B cell (primary cell): ENCODE measurements around the gene CAPRIN1. TPM values are rescaled to one million over a fixed set of nuclear protein-coding genes. Genes with fewer than 3 reads are reported as not detected.

Experiments
- ATAC-seq: fragments of 200-7000 bp; cut with Tn5 transposase; one replicate; pipeline ENCODE4 v1.10.0; 2021; ENCODE audit warnings: low read depth, mild to moderate bottlenecking, moderate number of reproducible peaks, moderate library complexity
- CTCF ChIA-PET: fragments of 350-600 bp; sonication (Branson Sonifier 250); formaldehyde crosslinking; loops from one replicate; lab custom pipeline; 2021; ENCODE audit warnings: antibody characterized with exemption, inconsistent platforms; lab: Charles Lee
- POLR2A ChIA-PET: fragments of 350-600 bp; sonication (Branson Sonifier 250); formaldehyde crosslinking; loops from one replicate; lab custom pipeline; 2021; ENCODE audit warnings: antibody characterized with exemption; lab: Charles Lee
- DNase-seq: peaks from one replicate; pipeline ENCODE4 v3.0.0; 2013
- H2AFZ ChIP-seq: 2 replicates; pipeline ENCODE4 v1.6.1; 2012; ENCODE audit warnings: mild to moderate bottlenecking, low read depth, low read length; ENCODE audit not compliant: insufficient read depth, poor library complexity, severe bottlenecking
- H3K27ac ChIP-seq, 2 donors: 1 replicate in 1 of 2; 2 replicates in 1 of 2; pipeline ENCODE4 v1.5.1; 2012 to 2013; ENCODE audit warnings: low read length in 2 of 2, mild to moderate bottlenecking in 2 of 2, moderate library complexity in 1 of 2
- H3K27me3 ChIP-seq, 4 experiments: fragments of 200-600 bp in 1 of 4; sonication (generic) in 1 of 4; replicated peaks in 1 of 4; 1 replicate in 2 of 4; 2 replicates in 2 of 4; pipeline versions ENCODE4 v1.6.1 to v1.7.0; 2013 to 2016; ENCODE audit warnings: low read length in 3 of 4, mild to moderate bottlenecking in 2 of 4, mixed read lengths in 1 of 4, moderate library complexity in 1 of 4; ENCODE audit not compliant: insufficient read depth in 4 of 4, control insufficient read depth in 3 of 4; ENCODE audit errors: control extremely low read depth in 1 of 4
- H3K36me3 ChIP-seq, 2 experiments: replicated peaks in 1 of 2; 1 replicate in 1 of 2; 2 replicates in 1 of 2; pipeline versions ENCODE4 v1.6.1 to v1.7.1; 2013; ENCODE audit warnings: low read length in 1 of 2; ENCODE audit not compliant: insufficient read depth in 2 of 2, control insufficient read depth in 1 of 2; ENCODE audit errors: control extremely low read depth in 1 of 2, extremely low read depth in 1 of 2
- H3K4me1 ChIP-seq, 2 donors: fragments of 200-600 bp in 1 of 2; sonication (generic) in 1 of 2; 1 replicate in 1 of 2; 2 replicates in 1 of 2; pipeline versions ENCODE4 v1.5.1 to v1.6.1; 2013 to 2017; ENCODE audit warnings: low read length in 2 of 2; ENCODE audit not compliant: control insufficient read depth in 2 of 2, insufficient read depth in 2 of 2
- H3K4me2 ChIP-seq: replicated peaks from 2 replicates; pipeline ENCODE3; 2012; ENCODE audit warnings: mild to moderate bottlenecking, low read depth, low read length; ENCODE audit not compliant: poor library complexity, severe bottlenecking
- H3K4me3 ChIP-seq, 5 experiments: fragments of 200-600 bp in 1 of 5; sonication (generic) in 1 of 5; 1 replicate in 3 of 5; 2 replicates in 2 of 5; pipeline versions ENCODE4 v1.5.1 to v1.7.0; 2011 to 2016; ENCODE audit warnings: low read length in 4 of 5, mild to moderate bottlenecking in 4 of 5, low read depth in 2 of 5, control low read depth in 1 of 5, moderate library complexity in 1 of 5; ENCODE audit not compliant: insufficient read depth in 1 of 5; ENCODE audit errors: control extremely low read depth in 1 of 5, extremely low read depth in 1 of 5
- H3K79me2 ChIP-seq: fragments of 200-600 bp; sonication (generic); one replicate; pipeline ENCODE4 v1.6.0; 2016; ENCODE audit warnings: low read length; ENCODE audit not compliant: control insufficient read depth, insufficient read depth
- H3K9ac ChIP-seq: fragments of 200-600 bp; sonication (generic); 2 replicates; pipeline ENCODE4 v1.6.1; 2017; ENCODE audit warnings: mild to moderate bottlenecking, low read length, moderate library complexity
- H3K9me3 ChIP-seq, 3 donors: one replicate each; pipeline versions ENCODE4 v1.6.1 to v1.7.1; 2013; ENCODE audit warnings: low read length in 2 of 3; ENCODE audit not compliant: control insufficient read depth in 2 of 3, insufficient read depth in 1 of 3; ENCODE audit errors: control extremely low read depth in 1 of 3
- H4K20me1 ChIP-seq: 2 replicates; pipeline ENCODE4 v1.6.0; 2012; ENCODE audit warnings: mild to moderate bottlenecking, low read length; ENCODE audit not compliant: insufficient read depth, control insufficient read depth, poor library complexity, severe bottlenecking
- H3K27ac Mint-ChIP-seq: one replicate; pipeline ENCODE4 v1.8.0; 2021; ENCODE audit warnings: mixed read lengths
- H3K27me3 Mint-ChIP-seq: one replicate; pipeline ENCODE4 v1.8.0; 2021; ENCODE audit warnings: mixed read lengths
- H3K4me1 Mint-ChIP-seq: one replicate; pipeline ENCODE4 v1.8.0; 2021; ENCODE audit warnings: mixed read lengths
- H3K4me3 Mint-ChIP-seq: one replicate; pipeline ENCODE4 v1.8.0; 2021; ENCODE audit warnings: mixed read lengths
- H3K9me3 Mint-ChIP-seq: one replicate; pipeline ENCODE4 v1.8.0; 2022; ENCODE audit warnings: mixed read lengths; ENCODE audit not compliant: insufficient read depth
- EZH2 ChIP-seq: IDR thresholded peaks from 2 replicates; pipeline ENCODE4 v1.6.1; 2012; ENCODE audit warnings: borderline replicate concordance, low read depth, mild to moderate bottlenecking, moderate library complexity, low read length; ENCODE audit not compliant: insufficient read depth, poor library complexity, severe bottlenecking
- WGBS: methylation state at CpG from one replicate; pipeline ENCODE4 v1.1.5; 2013; ENCODE audit warnings: missing lambda C conversion rate; ENCODE audit not compliant: insufficient coverage; 5-methylcytosine and 5-hydroxymethylcytosine counted together
- intact Hi-C: fragments of 100-400 bp; cut with micrococcal nuclease; formaldehyde crosslinking; loops from one replicate; pipeline ENCODE4 v1.10.0; 2022
- polyA plus RNA-seq: library from polyadenylated mRNA; depleted of rRNA; stranded (reverse); fragments of >200 nt; gene quantifications from 2 replicates; pipeline ENCODE4 v1.2.3, GENCODE V29; 2012
- total RNA-seq, 2 donors: library from RNA; stranded (reverse); fragments of 120-200 nt in 1 of 2; gene quantifications; 1 replicate in 1 of 2; 2 replicates in 1 of 2; pipeline versions ENCODE4 v1.2.3 to v1.2.4, GENCODE V29; 2013 to 2022
- TF ChIP-seq, protein P1 (sequence below): fragments of 200-600 bp; IDR thresholded peaks from one replicate; pipeline ENCODE4 v1.8.0; 2022; ENCODE audit warnings: antibody characterized with exemption, mild to moderate bottlenecking

Gene CAPRIN1
- total and polyA plus RNA-seq, 2 donors (not counting 1 experiment from before 2014, with no cell fraction given): 31.7 to 133 TPM

DNA sequence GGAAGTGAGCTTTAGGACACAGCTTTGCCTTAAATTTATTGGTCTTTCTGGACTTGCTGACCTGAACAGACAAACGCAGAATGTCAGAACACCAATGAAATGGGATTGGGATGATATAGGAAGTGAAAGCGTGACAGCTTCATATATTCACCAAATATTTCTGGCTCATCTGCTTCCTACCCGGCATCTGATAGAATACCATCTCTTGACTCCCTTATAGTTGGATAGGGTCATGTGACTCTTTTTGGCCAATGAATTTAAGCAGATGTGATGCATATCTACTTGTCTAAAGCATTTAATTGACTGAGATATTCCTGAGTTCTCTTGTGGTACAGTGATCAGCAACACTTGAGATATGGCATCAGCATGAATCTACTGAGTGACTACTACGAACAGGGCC, 2.5 kb upstream of the CAPRIN1 start:
- Mint-ChIP-seq H3K4me3 (no peak overlapping the region), H3K9me3 (no peaks in the 10 kb centered on the region), H3K27ac (no peak overlapping the region), H3K27me3 (peaks cover 4% of the 10 kb centered on the region), H3K4me1 (peaks cover 22% of the 10 kb centered on the region)
- H4K20me1 ChIP-seq: no peaks in the 10 kb centered on the region
- no peak for ATAC-seq
- ChIA-PET CTCF (interaction anchor here (0.5 kb wide), 1 partner anchor 17 kb away, joined by 4 read pairs; no protein-coding TSS in a partner anchor), POLR2A (no interaction called here)
- H3K27ac ChIP-seq: no peak overlapping the region
- peaks cover 15% of the 10 kb centered on the region for H3K79me2 ChIP-seq
- no peaks in the 10 kb centered on the region for H3K27me3 ChIP-seq
- no peak overlapping the region for H3K4me2 ChIP-seq
- H3K9ac ChIP-seq: no peak overlapping the region
- DNase-seq: no peak
- H3K4me3 ChIP-seq: no peak overlapping the region
- peaks cover 11 to 13% of the 10 kb centered on the region in 2 donors for H3K4me1 ChIP-seq
- TF ChIP-seq, protein P1, sequence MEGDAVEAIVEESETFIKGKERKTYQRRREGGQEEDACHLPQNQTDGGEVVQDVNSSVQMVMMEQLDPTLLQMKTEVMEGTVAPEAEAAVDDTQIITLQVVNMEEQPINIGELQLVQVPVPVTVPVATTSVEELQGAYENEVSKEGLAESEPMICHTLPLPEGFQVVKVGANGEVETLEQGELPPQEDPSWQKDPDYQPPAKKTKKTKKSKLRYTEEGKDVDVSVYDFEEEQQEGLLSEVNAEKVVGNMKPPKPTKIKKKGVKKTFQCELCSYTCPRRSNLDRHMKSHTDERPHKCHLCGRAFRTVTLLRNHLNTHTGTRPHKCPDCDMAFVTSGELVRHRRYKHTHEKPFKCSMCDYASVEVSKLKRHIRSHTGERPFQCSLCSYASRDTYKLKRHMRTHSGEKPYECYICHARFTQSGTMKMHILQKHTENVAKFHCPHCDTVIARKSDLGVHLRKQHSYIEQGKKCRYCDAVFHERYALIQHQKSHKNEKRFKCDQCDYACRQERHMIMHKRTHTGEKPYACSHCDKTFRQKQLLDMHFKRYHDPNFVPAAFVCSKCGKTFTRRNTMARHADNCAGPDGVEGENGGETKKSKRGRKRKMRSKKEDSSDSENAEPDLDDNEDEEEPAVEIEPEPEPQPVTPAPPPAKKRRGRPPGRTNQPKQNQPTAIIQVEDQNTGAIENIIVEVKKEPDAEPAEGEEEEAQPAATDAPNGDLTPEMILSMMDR: no peak
- no peak for TF ChIP-seq EZH2
- intact Hi-C loops: no loop called here
- H3K36me3 ChIP-seq: no peaks in the 10 kb centered on the region
- WGBS: 92% methylated on average over 1 of the region's 4 CpGs
- no peak overlapping the region for H2AFZ ChIP-seq
- no peaks in the 10 kb centered on the region for H3K9me3 ChIP-seq

DNA sequence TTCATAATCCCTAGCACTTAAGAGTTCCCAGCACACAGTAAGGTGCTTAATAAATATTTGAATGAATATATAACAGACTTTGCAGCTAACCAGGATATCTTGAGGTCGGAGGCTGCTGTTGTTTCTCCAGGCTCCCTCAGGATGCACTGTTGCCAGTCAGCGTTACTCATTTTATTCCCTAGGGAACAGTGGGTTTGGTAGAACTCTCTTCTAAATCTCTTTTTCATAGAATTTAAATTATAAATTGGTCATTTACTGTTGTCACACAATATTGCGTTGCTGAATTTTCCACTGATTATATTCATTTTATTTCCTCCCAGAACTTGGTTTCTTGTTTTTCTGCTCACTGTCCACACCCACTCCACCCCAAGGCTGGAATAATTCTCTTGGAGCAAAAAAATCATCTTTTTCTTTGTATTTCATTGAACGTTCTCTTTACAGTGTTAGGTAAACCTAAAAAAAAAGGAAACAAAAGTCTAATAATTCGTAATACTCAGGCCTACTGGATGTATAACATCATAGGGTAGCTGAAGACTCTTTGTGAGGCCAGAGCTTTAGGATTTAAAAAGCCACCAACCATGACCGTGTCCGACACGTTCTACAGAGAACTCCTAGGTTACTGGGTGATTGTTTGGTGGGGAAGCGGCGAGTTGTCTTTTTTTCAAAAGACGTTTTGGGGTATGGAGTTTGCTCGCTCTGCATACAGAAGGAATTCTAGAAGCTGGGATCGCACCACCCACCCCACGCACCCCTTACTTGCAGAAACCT, 766 bp upstream of the CAPRIN1 start:
- Histone ChIP-seq H3K27ac (peak overlapping the region; percentile 99 to 100), H3K27me3 (no peaks in the 10 kb centered on the region), H3K9me3 (no peaks in the 10 kb centered on the region), H4K20me1 (no peaks in the 10 kb centered on the region), H3K9ac (peak overlapping the region; percentile 97), H3K79me2 (peaks cover 32% of the 10 kb centered on the region), H3K4me2 (peak overlapping the region; percentile 81), H2AFZ (peak overlapping the region; percentile 95), H3K4me3 (peak overlapping the region; percentile 55 to 98 (median 95)), H3K36me3 (peaks cover 0 to 9% of the 10 kb centered on the region in 2 experiments), H3K4me1 (peaks cover 26 to 27% of the 10 kb centered on the region in 2 donors)
- 0% methylated on average over 2 of the region's 14 CpGs for WGBS
- CTCF ChIA-PET: interaction anchor here (0.7 to 2.1 kb wide), 7 partner anchors 10 to 124 kb away, joined by 3 to 12 read pairs (median 3); partner anchors contain the start of gene NAT10
- H3K9me3 Mint-ChIP-seq: no peaks in the 10 kb centered on the region
- intact Hi-C loops: loop anchor here (1.0 to 10.0 kb wide), 8 partner anchors 54 to 1614 kb away; partner anchors contain the start of genes APIP, CSTF3, NAT10 and PDHX
- no peaks in the 10 kb centered on the region for H3K27me3 Mint-ChIP-seq
- DNase-seq: no peak
- POLR2A ChIA-PET: interaction anchor here (0.6 to 1.7 kb wide), 5 partner anchors 51 to 276 kb away, joined by 3 to 26 read pairs (median 3); partner anchors contain the start of genes FBXO3 and NAT10
- TF ChIP-seq, protein P1: no peak
- TF ChIP-seq EZH2: no peak
- H3K4me1 Mint-ChIP-seq: peaks cover 29% of the 10 kb centered on the region
- H3K4me3 Mint-ChIP-seq: peak overlapping the region; percentile 88
- peak overlapping the region; percentile 94 for H3K27ac Mint-ChIP-seq
- ATAC-seq: no peak
